ENCODE measurements around the gene NIT1. TPM values are rescaled to one million over a fixed set of nuclear protein-coding genes. Genes with fewer than 3 reads are reported as not detected.

NIT1 gene
- total RNA-seq, 4 donors from 2014 or later = 30.4 to 61.9 (median 32.8) TPM

DNA sequence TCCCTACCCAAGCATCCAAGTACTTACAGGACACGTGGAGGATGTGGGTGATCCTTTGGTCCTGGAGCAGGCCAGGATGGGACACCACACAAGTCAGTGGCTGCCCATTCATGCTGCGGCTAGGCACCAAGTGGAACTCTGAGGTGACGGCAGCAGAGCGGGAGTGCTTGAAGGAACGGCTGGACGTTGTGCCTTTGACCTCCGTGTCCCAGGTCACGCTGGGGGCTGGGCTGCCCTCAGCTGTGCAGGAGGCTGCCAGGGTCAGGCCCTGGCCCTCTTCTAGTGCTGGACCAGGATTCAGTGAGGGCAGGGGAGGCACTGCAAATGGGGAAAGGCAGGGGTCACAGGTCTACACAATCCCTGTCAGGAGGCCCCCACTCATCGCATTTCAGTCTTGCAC, 40.5 kb upstream of the NIT1 start:
- no peaks in the 10 kb centered on the region for H3K4me1 ChIP-seq
- WGBS, 2 donors (ENCODE audit: low coverage in 1 of 2) = 60 to 100% methylated on average over 1 to 2 of the region's 9 CpGs
- H3K4me3 ChIP-seq = no peak overlapping the region
- H3K36me3 ChIP-seq = no peaks in the 10 kb centered on the region
- peaks cover 21% of the 10 kb centered on the region for H3K27me3 ChIP-seq
- H3K27ac ChIP-seq = no peak overlapping the region
- TF ChIP-seq, protein P1, sequence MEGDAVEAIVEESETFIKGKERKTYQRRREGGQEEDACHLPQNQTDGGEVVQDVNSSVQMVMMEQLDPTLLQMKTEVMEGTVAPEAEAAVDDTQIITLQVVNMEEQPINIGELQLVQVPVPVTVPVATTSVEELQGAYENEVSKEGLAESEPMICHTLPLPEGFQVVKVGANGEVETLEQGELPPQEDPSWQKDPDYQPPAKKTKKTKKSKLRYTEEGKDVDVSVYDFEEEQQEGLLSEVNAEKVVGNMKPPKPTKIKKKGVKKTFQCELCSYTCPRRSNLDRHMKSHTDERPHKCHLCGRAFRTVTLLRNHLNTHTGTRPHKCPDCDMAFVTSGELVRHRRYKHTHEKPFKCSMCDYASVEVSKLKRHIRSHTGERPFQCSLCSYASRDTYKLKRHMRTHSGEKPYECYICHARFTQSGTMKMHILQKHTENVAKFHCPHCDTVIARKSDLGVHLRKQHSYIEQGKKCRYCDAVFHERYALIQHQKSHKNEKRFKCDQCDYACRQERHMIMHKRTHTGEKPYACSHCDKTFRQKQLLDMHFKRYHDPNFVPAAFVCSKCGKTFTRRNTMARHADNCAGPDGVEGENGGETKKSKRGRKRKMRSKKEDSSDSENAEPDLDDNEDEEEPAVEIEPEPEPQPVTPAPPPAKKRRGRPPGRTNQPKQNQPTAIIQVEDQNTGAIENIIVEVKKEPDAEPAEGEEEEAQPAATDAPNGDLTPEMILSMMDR (IDR thresholded peaks at IDR 0.05) = no peak
- TF ChIP-seq POLR2AphosphoS5 (IDR thresholded peaks at IDR 0.05) (no peak), EP300 (IDR thresholded peaks at IDR 0.05) (no peak), POLR2A (IDR thresholded peaks at IDR 0.05) (no peak)
- no peaks in the 10 kb centered on the region for H3K9me3 ChIP-seq
- ATAC-seq = no peak

- Histone ChIP-seq H3K27me3 (peaks cover 21% of the 10 kb centered on the region), H3K27ac (no peak overlapping the region), H3K36me3 (no peaks in the 10 kb centered on the region), H3K4me3 (no peak overlapping the region), H3K9me3 (no peaks in the 10 kb centered on the region), H3K4me1 (no peaks in the 10 kb centered on the region)
- WGBS, 2 donors (ENCODE audit: low coverage in 1 of 2) = 60 to 86% methylated on average over 1 to 3 of the region's 41 CpGs
- TF ChIP-seq POLR2A (IDR thresholded peaks at IDR 0.05) = no peak
- no peak for TF ChIP-seq POLR2AphosphoS5 (IDR thresholded peaks at IDR 0.05)
- TF ChIP-seq EP300 (IDR thresholded peaks at IDR 0.05) = no peak
- TF ChIP-seq, protein P1 (IDR thresholded peaks at IDR 0.05) = no peak
- ATAC-seq = no peak
Measured at GRCh38 chr1:161079436-161080110, 38.3 kb upstream of the NIT1 start.

GRCh38 chr1:161080441-161081405, 37.2 kb upstream of the NIT1 start:
- H3K9me3 ChIP-seq = no peaks in the 10 kb centered on the region
- no peak for ATAC-seq
- no peaks in the 10 kb centered on the region for H3K4me1 ChIP-seq
- H3K27ac ChIP-seq = no peak overlapping the region
- H3K36me3 ChIP-seq = no peaks in the 10 kb centered on the region
- 76% methylated on average over 4 to 5 of the region's 5 CpGs for WGBS, 2 donors (ENCODE audit: low coverage in 1 of 2)
- H3K4me3 ChIP-seq = no peak overlapping the region
- H3K27me3 ChIP-seq = peaks cover 21% of the 10 kb centered on the region
- TF ChIP-seq POLR2A (IDR thresholded peaks at IDR 0.05) (no peak), POLR2AphosphoS5 (IDR thresholded peaks at IDR 0.05) (no peak), EP300 (IDR thresholded peaks at IDR 0.05) (no peak)
- TF ChIP-seq, protein P1 (IDR thresholded peaks at IDR 0.05) = no peak

DNA sequence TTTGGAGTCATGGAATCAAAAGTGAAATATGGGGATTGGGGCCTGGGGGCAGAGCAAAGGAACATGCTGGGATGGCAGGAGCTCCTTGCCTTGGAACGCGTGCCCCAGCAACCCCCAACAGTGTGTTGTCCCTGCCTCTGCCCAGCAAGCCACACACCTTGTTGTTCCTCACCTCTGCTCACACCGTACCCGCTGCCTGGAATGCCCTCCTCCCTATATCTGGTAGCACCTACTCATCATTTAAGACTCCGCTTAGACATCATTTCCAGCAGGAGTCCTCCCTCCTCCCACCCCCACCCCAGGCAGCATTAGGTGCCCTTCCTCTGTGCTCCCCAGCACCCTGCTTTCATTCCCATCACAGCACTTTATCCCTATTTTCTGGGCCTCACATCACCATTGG, 36.4 kb upstream of the NIT1 start:
- no peak for ATAC-seq
- H3K4me3 ChIP-seq = no peak overlapping the region
- H3K36me3 ChIP-seq = no peaks in the 10 kb centered on the region
- 67 to 75% methylated on average over 3 to 5 of the region's 5 CpGs for WGBS, 2 donors (ENCODE audit: low coverage in 1 of 2)
- no peaks in the 10 kb centered on the region for H3K4me1 ChIP-seq
- no peaks in the 10 kb centered on the region for H3K9me3 ChIP-seq
- TF ChIP-seq, protein P1 (IDR thresholded peaks at IDR 0.05) = no peak
- TF ChIP-seq EP300 (IDR thresholded peaks at IDR 0.05) = no peak
- no peak overlapping the region for H3K27ac ChIP-seq
- peaks cover 21% of the 10 kb centered on the region for H3K27me3 ChIP-seq

All from gastroesophageal sphincter (tissue), 4 donors.